ENCODE measurements around the gene MYF5.

GRCh38 chr12:80710727-80711449 lies 5.8 kb upstream of the MYF5 start:
- no peak for TF ChIP-seq POLR2A (IDR thresholded peaks at IDR 0.05; ENCODE audit: low read depth, low read length)
- TF ChIP-seq POLR2AphosphoS5 (IDR thresholded peaks at IDR 0.05; ENCODE audit: low read depth, low read length), result no peak

Measured in GM12892 (cell line).